ENCODE results near the gene PDZRN4.

Gene PDZRN4

GRCh38 chr12:41558671-41559070 lies 370.6 kb downstream of the PDZRN4 start:
- Histone ChIP-seq H3K4me3 (ENCODE audit: insufficient read depth, low read length, poor library complexity, severe bottlenecking) (no peak overlapping the region), H3K27me3 (ENCODE audit: low read length) (no peaks in the 10 kb centered on the region), H3K9ac (ENCODE audit: low read length) (no peak overlapping the region), H2AFZ (ENCODE audit: low read depth, low read length, severe bottlenecking) (no peak overlapping the region), H3K79me2 (ENCODE audit: insufficient read depth, low read length) (no peaks in the 10 kb centered on the region), H3F3A (ENCODE audit: insufficient read depth) (no peaks in the 10 kb centered on the region), H4K20me1 (ENCODE audit: low read depth, low read length) (no peaks in the 10 kb centered on the region), H3K4me2 (ENCODE audit: low read depth, low read length, poor library complexity, severe bottlenecking) (no peak overlapping the region), H3K36me3 (ENCODE audit: low read length) (no peaks in the 10 kb centered on the region), H3K9me2 (replicated peaks; ENCODE audit: insufficient read depth, low read length) (no peaks in the 10 kb centered on the region), H3K9me3 (ENCODE audit: insufficient read depth, low read length) (no peaks in the 10 kb centered on the region), H3K27ac (ENCODE audit: low read depth, low read length) (no peak overlapping the region)
- TF ChIP-seq EZH2phosphoT487 (conservative IDR thresholded peaks at IDR 0.05; ENCODE audit: low read length) (no peak), CTCF (IDR thresholded peaks at IDR 0.05; ENCODE audit: insufficient read depth, low read length, poor library complexity, severe bottlenecking) (no peak)

GRCh38 chr12:41563051-41563450 lies 374.9 kb downstream of the PDZRN4 start:
- H3K9me3 ChIP-seq (ENCODE audit: insufficient read depth, low read length): no peaks in the 10 kb centered on the region
- H3K9me2 ChIP-seq (replicated peaks; ENCODE audit: insufficient read depth, low read length): no peaks in the 10 kb centered on the region
- no peak overlapping the region for H3K4me3 ChIP-seq (ENCODE audit: insufficient read depth, low read length, poor library complexity, severe bottlenecking)
- no peaks in the 10 kb centered on the region for H3F3A ChIP-seq (ENCODE audit: insufficient read depth)
- no peak for TF ChIP-seq EZH2phosphoT487 (conservative IDR thresholded peaks at IDR 0.05; ENCODE audit: low read length)
- TF ChIP-seq CTCF (IDR thresholded peaks at IDR 0.05; ENCODE audit: insufficient read depth, low read length, poor library complexity, severe bottlenecking): no peak
- H3K79me2 ChIP-seq (ENCODE audit: insufficient read depth, low read length): no peaks in the 10 kb centered on the region
- no peak overlapping the region for H3K9ac ChIP-seq (ENCODE audit: low read length)
- no peak overlapping the region for H3K4me2 ChIP-seq (ENCODE audit: low read depth, low read length, poor library complexity, severe bottlenecking)
- H2AFZ ChIP-seq (ENCODE audit: low read depth, low read length, severe bottlenecking): no peak overlapping the region
- no peak overlapping the region for H3K27ac ChIP-seq (ENCODE audit: low read depth, low read length)
- no peaks in the 10 kb centered on the region for H3K36me3 ChIP-seq (ENCODE audit: low read length)
- H3K27me3 ChIP-seq (ENCODE audit: low read length): no peaks in the 10 kb centered on the region
- H4K20me1 ChIP-seq (ENCODE audit: low read depth, low read length): no peaks in the 10 kb centered on the region

GRCh38 chr12:41564816-41565215 lies 376.7 kb downstream of the PDZRN4 start:
- TF ChIP-seq CTCF (IDR thresholded peaks at IDR 0.05; ENCODE audit: insufficient read depth, low read length, poor library complexity, severe bottlenecking) (no peak), EZH2phosphoT487 (conservative IDR thresholded peaks at IDR 0.05; ENCODE audit: low read length) (no peak)
- Histone ChIP-seq H3K9me3 (ENCODE audit: insufficient read depth, low read length) (no peaks in the 10 kb centered on the region), H3K79me2 (ENCODE audit: insufficient read depth, low read length) (no peaks in the 10 kb centered on the region), H2AFZ (ENCODE audit: low read depth, low read length, severe bottlenecking) (no peak overlapping the region), H3K4me2 (ENCODE audit: low read depth, low read length, poor library complexity, severe bottlenecking) (no peak overlapping the region), H3F3A (ENCODE audit: insufficient read depth) (no peaks in the 10 kb centered on the region), H3K9ac (ENCODE audit: low read length) (no peak overlapping the region), H3K27me3 (ENCODE audit: low read length) (no peaks in the 10 kb centered on the region), H4K20me1 (ENCODE audit: low read depth, low read length) (no peaks in the 10 kb centered on the region), H3K4me3 (ENCODE audit: insufficient read depth, low read length, poor library complexity, severe bottlenecking) (no peak overlapping the region), H3K36me3 (ENCODE audit: low read length) (no peaks in the 10 kb centered on the region), H3K9me2 (replicated peaks; ENCODE audit: insufficient read depth, low read length) (no peaks in the 10 kb centered on the region), H3K27ac (ENCODE audit: low read depth, low read length) (no peak overlapping the region)
